GM12878 (cell line): Measurements from ENCODE around the gene PREP. TPM values are rescaled to one million over a fixed set of nuclear protein-coding genes. Genes with fewer than 3 reads are reported as not detected.

Source experiments
- ATAC-seq: fragments of 200-7000 bp; cut with Tn5 transposase; 3 replicates; pipeline ENCODE4 v1.9.1; 2020; ENCODE audit warnings: mild to moderate bottlenecking, moderate library complexity
- BruUV-seq: library from RNA; stranded (reverse); fragments of 400-500 nt; replicated peaks from 2 replicates; lab custom pipeline; 2021; lab: Mats Ljungman, UMichigan
- CTCF ChIA-PET: fragments of 300-600 bp; sonication (Branson Sonifier 250); formaldehyde crosslinking; extraction: SDS; loops from one replicate; lab custom pipeline; 2021; ENCODE audit warnings: inconsistent platforms; lab: Yijun Ruan, JAX
- POLR2A ChIA-PET: fragments of 350-600 bp; formaldehyde crosslinking; extraction: SDS; loops from one replicate; lab custom pipeline; 2021; ENCODE audit warnings: inconsistent platforms; lab: Charles Lee
- RAD21 ChIA-PET: fragments of 300-600 bp; sonication (Branson Sonifier 250); formaldehyde crosslinking; loops from one replicate; lab custom pipeline; 2023; ENCODE audit warnings: antibody characterized with exemption; ENCODE audit not compliant: unreplicated experiment; lab: Charles Lee
- SMC1A ChIA-PET: fragments of 300-600 bp; sonication (Branson Sonifier 250); formaldehyde crosslinking; loops from one replicate; lab custom pipeline; 2023; ENCODE audit not compliant: unreplicated experiment, uncharacterized antibody; lab: Charles Lee
- DNase-seq: peaks from one replicate; pipeline ENCODE4 v3.0.0-alpha.2; 2011; ENCODE audit warnings: low read depth, low spot score
- FAIRE-seq: peaks from 3 replicates; lab custom pipeline; 2011; peaks lifted over from hg19 to GRCh38; lab: Jason Lieb, UNC
- H2AFZ ChIP-seq: 2 replicates; pipeline ENCODE4 v1.6.0; 2011; ENCODE audit warnings: low read depth, low read length, control low read depth; ENCODE audit not compliant: control insufficient read depth
- H3K27ac ChIP-seq: 2 replicates; pipeline ENCODE4 v1.5.1; 2011; ENCODE audit warnings: control low read depth; ENCODE audit not compliant: control insufficient read depth, insufficient read depth
- H3K27me3 ChIP-seq, 2 experiments: replicated peaks in 1 of 2; 2 replicates each; pipeline versions ENCODE4 v1.6.0 to v1.6.1; 2011; ENCODE audit warnings: low read length in 1 of 2; ENCODE audit not compliant: control insufficient read depth in 2 of 2, insufficient read depth in 2 of 2
- H3K36me3 ChIP-seq, 2 experiments: 2 replicates each; pipeline ENCODE4 v1.5.1; 2011; ENCODE audit warnings: low read length in 1 of 2; ENCODE audit not compliant: control insufficient read depth in 2 of 2, insufficient read depth in 2 of 2
- H3K4me1 ChIP-seq: 2 replicates; pipeline ENCODE4 v1.6.1; 2011; ENCODE audit warnings: mild to moderate bottlenecking, low read length, moderate library complexity, mixed read lengths; ENCODE audit not compliant: control insufficient read depth, insufficient read depth
- H3K4me2 ChIP-seq: 2 replicates; pipeline ENCODE4 v1.6.0; 2011; ENCODE audit warnings: control low read depth; ENCODE audit not compliant: control insufficient read depth, insufficient read depth
- H3K4me3 ChIP-seq: fragments of 200-600 bp; sonication (generic); 2 replicates; pipeline ENCODE4 v1.5.1; 2016
- H3K79me2 ChIP-seq: 2 replicates; pipeline ENCODE4 v1.6.0; 2011; ENCODE audit warnings: low read length; ENCODE audit not compliant: control insufficient read depth, insufficient read depth
- H3K9ac ChIP-seq: 2 replicates; pipeline ENCODE4 v1.8.0; 2011; ENCODE audit warnings: low read length, control low read depth, mixed read lengths; ENCODE audit not compliant: control insufficient read depth, insufficient read depth
- H3K9me3 ChIP-seq: replicated peaks from 3 replicates; pipeline ENCODE4 v1.5.1; 2011; ENCODE audit warnings: mild to moderate bottlenecking, low read length; ENCODE audit not compliant: control insufficient read depth, insufficient read depth
- H4K20me1 ChIP-seq: 2 replicates; pipeline ENCODE4 v1.6.0; 2011; ENCODE audit not compliant: control insufficient read depth, insufficient read depth
- ATF3 ChIP-seq: IDR thresholded peaks from 2 replicates; pipeline ENCODE4 v1.6.1; 2011; ENCODE audit warnings: low read depth, mild to moderate bottlenecking, low read length, moderate library complexity, borderline replicate concordance; ENCODE audit errors: extremely low read depth
- CBX5 ChIP-seq: sonication (generic); IDR thresholded peaks from 2 replicates; pipeline ENCODE4 v1.6.1; 2016; ENCODE audit warnings: low read depth, moderate library complexity, mild to moderate bottlenecking, inconsistent platforms
- CHD2 ChIP-seq: IDR thresholded peaks from 2 replicates; pipeline ENCODE4 v1.6.1; 2011; ENCODE audit warnings: low read depth, low read length, improper control_type of control experiment, borderline replicate concordance
- CHD4 ChIP-seq: fragments of 200-600 bp; sonication (generic); IDR thresholded peaks from 2 replicates; pipeline ENCODE4 v1.6.1; 2016; ENCODE audit warnings: mild to moderate bottlenecking
- EGR1 ChIP-seq, 2 experiments: IDR thresholded peaks; 1 replicate in 1 of 2; 2 replicates in 1 of 2; pipeline ENCODE4 v1.6.1; 2011 to 2012; ENCODE audit warnings: low read depth in 2 of 2, low read length in 2 of 2, borderline replicate concordance in 1 of 2, mild to moderate bottlenecking in 1 of 2, moderate library complexity in 1 of 2
- GABPA ChIP-seq: IDR thresholded peaks from 2 replicates; pipeline ENCODE4 v1.6.1; 2014; ENCODE audit warnings: antibody characterized with exemption, low read depth, mild to moderate bottlenecking, inconsistent platforms
- MTA3 ChIP-seq: IDR thresholded peaks from 2 replicates; pipeline ENCODE4 v1.6.1; 2012; ENCODE audit warnings: low read length, inconsistent platforms, borderline replicate concordance
- NFYB ChIP-seq: IDR thresholded peaks from 2 replicates; pipeline ENCODE4 v1.6.1; 2011; ENCODE audit warnings: low read depth, mild to moderate bottlenecking, low read length, improper control_type of control experiment, moderate library complexity; ENCODE audit not compliant: insufficient read depth
- NR2C1 ChIP-seq: fragments of 450-650 bp; IDR thresholded peaks from 2 replicates; pipeline ENCODE4 v1.6.1; 2017; ENCODE audit warnings: antibody characterized with exemption, mild to moderate bottlenecking, moderate library complexity
- PAX8 ChIP-seq: fragments of 450-650 bp; IDR thresholded peaks from 2 replicates; pipeline ENCODE4 v1.6.1; 2017; ENCODE audit warnings: mild to moderate bottlenecking, moderate library complexity
- SMC3 ChIP-seq: IDR thresholded peaks from 2 replicates; pipeline ENCODE4 v1.6.1; 2011; ENCODE audit warnings: low read length, improper control_type of control experiment, borderline replicate concordance
- SPI1 ChIP-seq: IDR thresholded peaks from 2 replicates; pipeline ENCODE4 v1.6.1; 2011; ENCODE audit warnings: low read depth, mild to moderate bottlenecking, low read length, moderate library complexity, borderline replicate concordance; ENCODE audit not compliant: insufficient read depth
- TCF3 ChIP-seq: IDR thresholded peaks from 2 replicates; pipeline ENCODE4 v1.6.1; 2012; ENCODE audit warnings: low read depth, mild to moderate bottlenecking, low read length, borderline replicate concordance; ENCODE audit not compliant: insufficient read depth
- ZNF622 ChIP-seq: fragments of 450-650 bp; IDR thresholded peaks from 2 replicates; pipeline ENCODE4 v1.6.1; 2017; ENCODE audit warnings: mild to moderate bottlenecking, inconsistent platforms
- WGBS: methylation state at CpG from one replicate; pipeline ENCODE4 v1.1.6; 2016; ENCODE audit warnings: low lambda C conversion rate; ENCODE audit not compliant: insufficient replicate concordance, insufficient coverage; ENCODE audit errors: missing lambda C conversion rate; 5-methylcytosine and 5-hydroxymethylcytosine counted together
- in situ Hi-C: fragments of 300-500 bp; cut with MboI; formaldehyde crosslinking; loops from 9 replicates; pipeline ENCODE4 v1.14.3; 2018; ENCODE audit warnings: mixed read lengths
- intact Hi-C: fragments of 100-400 bp; cut with micrococcal nuclease; formaldehyde crosslinking; loops from one replicate; pipeline ENCODE4 v1.14.2; 2022; ENCODE audit not compliant: unreplicated experiment
- polyA plus RNA-seq, 11 experiments: library from polyadenylated mRNA; depleted of rRNA in 4 of 11; unstranded in 6 of 11; stranded (reverse) in 5 of 11; fragments of >200 nt; fragmentation: Nextera tagmentation in 4 of 11; fragmentation: Illumina TruSeq in 1 of 11; extraction: Ambion mirVana in 4 of 11; extraction: Trizol in 1 of 11; gene quantifications; 1 replicate in 1 of 11; 2 replicates in 10 of 11; pipeline versions ENCODE4 v1.2.1 to v1.2.3, GENCODE V29; 2011 to 2016; ENCODE audit warnings: inconsistent platforms in 2 of 11, missing spikeins in 2 of 11, low read depth in 1 of 11
- total RNA-seq, 4 experiments: library from RNA; depleted of rRNA in 3 of 4; stranded (reverse); fragments of >200 nt in 3 of 4; fragmentation: Illumina TruSeq in 1 of 4; extraction: Trizol in 1 of 4; gene quantifications; 2 replicates each; pipeline versions ENCODE4 v1.2.1 to v1.2.3, GENCODE V29; 2013 to 2021

The PREP gene
- total and polyA plus RNA-seq, 10 of the 15 experiments (the other 5 are each of a cell fraction or from before 2014, with no cell fraction given): 6.5 to 33.6 (median 18.1) TPM

GRCh38 chr6:105388392-105388791, 14.5 kb downstream of the PREP start:
- Histone ChIP-seq H3K27me3 (no peaks in the 10 kb centered on the region), H3K4me2 (no peak overlapping the region), H3K4me1 (no peaks in the 10 kb centered on the region), H3K9me3 (no peaks in the 10 kb centered on the region), H3K9ac (no peak overlapping the region), H3K4me3 (no peak overlapping the region), H3K79me2 (no peaks in the 10 kb centered on the region; the same call in 1 of the 2 replicates), H2AFZ (no peak overlapping the region), H3K36me3 (peaks cover 0 to 7% of the 10 kb centered on the region in 2 experiments; a peak in 3 of 4 replicates), H4K20me1 (no peaks in the 10 kb centered on the region), H3K27ac (no peak overlapping the region)
- in situ Hi-C loops (no loop called here), intact Hi-C loops (no loop called here)
- RAD21 ChIA-PET: interaction anchor here (0.5 kb wide), 1 partner anchor 391 kb away, joined by 3 read pairs; no protein-coding TSS in a partner anchor
- SMC1A ChIA-PET: interaction anchor here (0.8 kb wide), 1 partner anchor 9 kb away, joined by 4 read pairs; no protein-coding TSS in a partner anchor
- 94% methylated on average over 6 of the region's 6 CpGs for WGBS
- DNase-seq: no peak
- CTCF ChIA-PET: interaction anchor here (2.1 kb wide), 1 partner anchor 10 kb away, joined by 8 read pairs; no protein-coding TSS in a partner anchor
- POLR2A ChIA-PET: interaction anchor here (0.5 to 2.0 kb wide), 4 partner anchors 9 to 1652 kb away, joined by 3 to 5 read pairs (median 4); no protein-coding TSS in a partner anchor
- BruUV-seq: no TSS peak
- no peak for ATAC-seq
- no peak for FAIRE-seq
- no peak for TF ChIP-seq CBX5

- no peak overlapping the region for H2AFZ ChIP-seq
- H3K36me3 ChIP-seq: peaks cover 0 to 10% of the 10 kb centered on the region in 2 experiments; a peak in 3 of 4 replicates
- no peak overlapping the region for H3K4me3 ChIP-seq
- no peaks in the 10 kb centered on the region; the same call in 1 of the 2 replicates for H3K79me2 ChIP-seq
- H3K4me1 ChIP-seq: no peaks in the 10 kb centered on the region
- TF ChIP-seq CHD4: no peak
- no peak for TF ChIP-seq ATF3
- TF ChIP-seq TCF3: no peak
- no peak for TF ChIP-seq CHD2
- TF ChIP-seq NFYB: no peak
- no peak for TF ChIP-seq ZNF622
- TF ChIP-seq PAX8: no peak
- no peak for TF ChIP-seq MTA3
- TF ChIP-seq SMC3: no peak
- TF ChIP-seq EGR1 (IDR thresholded peaks at IDR 0.05; ENCODE audit: borderline replicate concordance in 1 of 2, low read depth in 2 of 2, low read length in 2 of 2): no peak
- TF ChIP-seq GABPA: no peak
- TF ChIP-seq CBX5: no peak
- no peak for TF ChIP-seq NR2C1
- no peak for TF ChIP-seq SPI1
- 99% methylated on average over 6 of the region's 6 CpGs for WGBS
- in situ Hi-C loops (no loop called here), intact Hi-C loops (no loop called here)
- ATAC-seq (no peak), FAIRE-seq (no peak), DNase-seq (no peak)
- no peaks in the 10 kb centered on the region for H3K27me3 ChIP-seq
- no peak overlapping the region for H3K27ac ChIP-seq
- SMC1A ChIA-PET: no interaction called here
- BruUV-seq: no TSS peak
- H3K4me2 ChIP-seq: no peak overlapping the region
- no peaks in the 10 kb centered on the region for H3K9me3 ChIP-seq
- no peaks in the 10 kb centered on the region for H4K20me1 ChIP-seq
- no peak overlapping the region for H3K9ac ChIP-seq
- CTCF ChIA-PET: no interaction called here
- RAD21 ChIA-PET: no interaction called here
- POLR2A ChIA-PET: no interaction called here
Measured at GRCh38 chr6:105384004-105384403, 18.9 kb downstream of the PREP start.
